Endometrium (tissue), 2 donors: ENCODE data around the gene TREH.
A peak's percentile ranks its signal among the peaks of the same experiment; 100 is the strongest.

Experiments used
- FAIRE-seq: peaks from 2 replicates; lab custom pipeline; 2012; peaks lifted over from hg19 to GRCh38; lab: Jason Lieb, UNC
- donor health status: control.
- donor health status: control.

Gene TREH

DNA sequence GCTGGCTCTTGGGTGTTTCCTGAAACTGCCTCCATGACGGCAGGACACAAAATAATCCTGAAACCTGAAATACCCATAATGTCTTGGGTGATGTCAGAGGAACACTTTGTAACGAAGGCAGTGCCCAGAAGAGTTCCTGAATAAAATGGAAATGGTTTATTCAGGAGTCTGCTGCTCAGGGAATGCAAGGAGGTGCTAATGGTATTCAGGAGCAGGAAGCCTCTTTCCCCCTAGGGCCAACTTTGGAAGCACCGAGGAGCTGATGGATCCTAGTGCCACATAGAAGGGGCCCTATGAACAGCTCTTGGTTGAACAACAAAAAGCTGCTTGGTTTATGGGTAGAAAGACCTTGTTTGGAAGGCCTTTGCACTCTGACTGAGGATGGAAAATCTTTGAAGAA is 15.5 kb downstream of the TREH start:
- FAIRE-seq: no peak

DNA sequence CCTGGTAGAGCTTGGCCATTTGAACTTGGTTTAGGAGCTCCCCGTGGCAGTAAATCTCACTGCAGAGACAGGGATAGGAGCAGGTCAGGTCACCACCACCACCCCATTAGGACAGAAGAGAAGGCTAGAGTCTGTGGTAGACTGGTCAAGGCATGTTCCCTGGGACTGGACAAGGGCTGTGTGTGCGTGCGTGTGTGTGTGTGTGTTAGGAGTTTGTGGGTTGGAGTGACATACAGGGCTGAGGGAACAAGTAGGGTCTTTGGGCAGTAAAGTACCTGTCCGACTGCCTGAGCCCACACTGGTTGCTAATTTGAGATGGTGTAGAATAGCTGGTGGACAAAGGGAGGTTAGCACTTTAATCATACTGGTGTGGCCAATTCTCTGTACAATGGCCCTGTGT is 16.1 kb downstream of the TREH start:
- no peak for FAIRE-seq

DNA sequence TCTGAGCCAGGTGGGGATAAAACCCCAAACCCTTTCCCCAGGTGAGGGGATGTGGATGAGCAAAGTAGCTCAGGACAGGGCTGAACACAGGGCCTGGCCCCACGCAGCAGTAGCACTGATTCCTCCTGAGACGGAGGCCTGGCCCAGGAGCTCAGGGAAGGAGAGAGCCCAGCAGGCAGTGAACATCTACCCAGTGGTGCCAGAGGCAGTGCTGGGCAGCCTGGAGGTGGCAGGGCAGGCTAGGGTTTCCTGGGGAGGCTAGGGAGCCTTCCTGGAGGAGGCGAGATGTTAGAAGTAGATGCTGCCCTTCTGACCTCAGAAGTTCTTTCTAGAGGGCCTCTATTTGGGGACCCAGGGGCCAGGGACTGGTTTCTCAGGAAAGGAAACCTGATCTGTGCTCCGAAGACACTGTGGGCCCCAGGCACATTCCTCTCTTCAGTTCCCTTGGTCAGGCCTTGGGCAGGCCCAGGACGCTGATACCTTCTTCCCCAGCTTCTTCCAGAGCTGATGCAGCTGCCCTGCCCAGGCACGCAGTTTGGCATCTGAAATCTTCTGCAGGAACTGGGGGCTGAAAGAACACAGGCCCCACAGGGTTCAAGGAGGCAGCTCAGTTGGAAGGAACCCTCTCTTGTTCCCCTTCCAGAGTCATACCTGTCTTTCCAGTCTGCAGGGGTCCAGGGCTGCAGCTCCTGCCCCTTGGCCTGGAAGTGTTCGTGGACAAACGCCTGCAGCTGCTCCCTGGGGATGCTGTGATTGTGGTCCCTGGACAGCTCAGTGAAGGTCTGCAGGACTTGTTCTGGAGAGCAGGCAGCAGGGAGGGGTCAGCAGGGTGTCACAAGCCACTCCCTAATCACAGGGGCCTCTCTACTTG is 16.8 kb downstream of the TREH start:
- no peak for FAIRE-seq

DNA sequence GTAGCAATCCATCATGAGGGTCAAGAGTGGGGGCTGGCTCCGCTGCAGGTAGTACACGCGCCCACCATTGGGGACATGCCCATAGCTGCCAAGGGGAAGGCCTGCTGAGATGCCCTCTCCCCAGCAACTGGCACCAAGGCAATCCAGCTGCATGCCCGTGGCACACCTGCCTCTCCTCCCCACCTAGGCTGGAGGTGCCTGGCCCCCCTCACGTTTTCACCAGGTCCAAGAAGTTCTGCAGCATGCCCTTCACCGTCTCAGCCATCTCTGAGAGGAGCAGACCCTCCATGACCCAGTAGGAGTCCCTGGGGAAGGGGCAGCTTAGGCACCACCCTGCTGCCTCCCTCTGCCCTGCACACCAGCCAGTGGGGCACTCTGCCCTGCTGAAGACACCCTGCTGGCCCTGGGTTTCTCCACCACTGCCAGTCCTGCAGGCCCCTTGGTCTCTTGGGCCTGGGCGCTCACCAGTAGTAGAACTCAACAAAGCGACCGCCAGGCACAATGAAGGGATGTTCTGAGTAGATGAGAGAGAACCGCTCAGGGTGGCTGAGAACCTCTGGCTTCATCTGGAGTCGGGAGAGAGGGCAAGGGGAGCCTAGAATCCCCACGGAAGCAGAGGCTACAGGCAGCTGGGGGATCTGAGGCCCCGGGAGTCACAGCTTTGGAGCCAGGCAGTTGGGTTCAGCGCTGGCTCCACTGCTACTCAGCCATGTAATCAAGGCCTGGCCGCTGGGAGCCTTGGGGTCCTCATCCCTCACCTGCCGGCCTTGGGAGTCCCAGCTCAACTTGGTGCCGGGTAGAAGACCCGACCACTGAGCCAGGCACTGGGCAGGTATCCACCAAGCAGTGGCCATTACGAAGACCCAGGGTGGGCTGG is 17.8 kb downstream of the TREH start:
- no peak for FAIRE-seq

DNA sequence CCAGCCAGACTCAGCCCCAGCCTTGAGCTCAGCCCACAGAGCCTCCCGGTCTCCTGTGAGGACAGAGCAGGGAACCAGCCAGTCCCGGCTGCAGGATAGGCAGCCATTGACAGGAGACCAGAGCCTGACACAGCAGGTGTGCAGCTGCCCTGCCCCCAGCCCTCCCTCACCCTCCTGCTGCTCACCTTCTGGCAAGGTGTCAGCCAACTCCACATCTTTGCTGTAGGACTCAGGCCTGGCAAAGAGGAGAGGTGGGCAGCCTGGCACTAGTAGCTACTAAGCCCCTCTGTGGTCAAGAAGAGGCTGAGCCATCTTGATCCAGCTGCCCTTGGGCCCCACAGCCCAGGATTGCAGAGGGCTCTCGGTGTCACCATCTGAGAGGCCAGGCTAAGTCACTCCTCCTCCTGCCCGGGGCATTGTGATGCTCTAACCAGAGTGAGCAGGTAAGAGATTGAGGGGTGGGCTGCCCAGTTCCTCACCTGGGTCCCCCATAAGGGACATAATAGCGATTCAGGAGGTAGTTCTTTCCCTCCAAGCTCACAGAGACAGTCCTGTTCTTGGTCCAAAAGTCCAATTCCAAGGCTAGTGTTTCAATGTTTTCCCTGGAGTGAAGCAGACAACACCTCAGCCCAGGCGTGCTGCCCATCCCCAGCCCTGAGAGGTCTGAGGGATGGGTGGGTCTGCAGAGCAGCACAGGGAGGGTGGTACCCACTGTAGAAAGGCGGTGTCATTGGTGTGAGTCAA is 18.6 kb downstream of the TREH start:
- no peak for FAIRE-seq

DNA sequence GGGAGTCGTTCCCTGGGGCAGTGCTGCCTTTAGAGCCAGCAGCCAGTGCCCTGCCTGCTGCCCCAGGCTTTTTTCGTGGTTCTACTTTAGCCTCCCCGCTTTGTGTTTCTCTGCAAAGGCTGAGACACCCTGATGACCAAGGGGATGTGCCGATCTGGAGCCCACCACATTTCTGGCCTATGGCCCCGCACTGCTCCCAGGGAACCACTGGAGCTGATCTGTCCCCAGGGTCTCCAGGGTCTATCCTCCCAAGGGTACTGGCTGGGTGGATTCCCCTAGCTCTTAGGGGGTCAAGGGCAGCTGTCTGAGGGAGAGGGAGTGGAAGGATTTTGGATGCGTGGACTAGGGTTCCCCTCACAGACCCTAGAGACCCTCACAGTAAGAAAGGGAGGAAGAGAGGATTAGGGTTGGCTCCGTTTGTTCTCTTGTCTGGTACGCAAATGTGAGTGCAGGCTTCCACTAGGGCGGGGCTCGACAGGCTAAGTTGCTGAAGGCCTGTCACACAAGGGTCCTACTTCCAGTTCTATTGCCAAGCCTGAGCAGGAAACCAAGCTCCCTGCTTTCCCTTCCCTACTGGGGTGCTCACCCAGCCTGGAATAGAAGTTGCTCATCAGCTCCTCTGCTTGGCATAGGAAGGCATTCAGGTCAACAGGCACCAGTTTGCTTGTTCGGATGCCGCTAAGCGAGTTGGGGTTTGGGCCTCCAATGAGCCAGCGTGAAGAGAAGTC is 19.3 kb downstream of the TREH start:
- FAIRE-seq: no peak

DNA sequence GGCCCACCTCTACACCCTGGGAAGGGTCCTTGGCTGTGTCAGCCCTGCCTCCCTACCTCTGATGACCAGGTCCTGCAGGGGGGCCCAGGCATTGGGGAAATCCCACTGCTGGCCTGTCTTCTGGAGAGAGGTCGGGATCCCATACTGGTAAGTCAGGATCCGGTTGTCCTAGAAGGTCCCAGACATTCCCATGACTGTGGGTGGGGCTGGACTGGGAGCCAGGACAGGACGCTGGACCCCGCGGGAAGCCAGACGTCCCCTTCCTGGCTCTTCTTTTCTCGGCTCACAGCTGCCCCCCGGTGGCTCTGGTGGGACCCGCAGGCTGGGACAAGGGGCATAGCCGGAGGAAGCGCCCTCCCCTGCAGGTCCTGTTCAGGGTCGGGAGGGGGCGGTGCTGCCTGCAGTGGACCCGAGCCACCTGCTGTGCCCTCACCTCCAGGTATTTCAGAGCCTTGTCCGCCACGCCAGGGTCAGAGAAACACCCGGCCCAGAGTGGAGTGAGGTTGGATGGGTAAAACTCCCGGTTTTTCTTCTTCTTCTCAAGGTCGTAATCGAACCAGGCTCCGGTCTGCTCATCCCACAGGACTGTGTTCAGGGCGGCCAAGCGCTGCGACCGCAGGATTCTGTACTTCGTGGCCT is 20.0 kb downstream of the TREH start:
- FAIRE-seq: peak; percentile 79

DNA sequence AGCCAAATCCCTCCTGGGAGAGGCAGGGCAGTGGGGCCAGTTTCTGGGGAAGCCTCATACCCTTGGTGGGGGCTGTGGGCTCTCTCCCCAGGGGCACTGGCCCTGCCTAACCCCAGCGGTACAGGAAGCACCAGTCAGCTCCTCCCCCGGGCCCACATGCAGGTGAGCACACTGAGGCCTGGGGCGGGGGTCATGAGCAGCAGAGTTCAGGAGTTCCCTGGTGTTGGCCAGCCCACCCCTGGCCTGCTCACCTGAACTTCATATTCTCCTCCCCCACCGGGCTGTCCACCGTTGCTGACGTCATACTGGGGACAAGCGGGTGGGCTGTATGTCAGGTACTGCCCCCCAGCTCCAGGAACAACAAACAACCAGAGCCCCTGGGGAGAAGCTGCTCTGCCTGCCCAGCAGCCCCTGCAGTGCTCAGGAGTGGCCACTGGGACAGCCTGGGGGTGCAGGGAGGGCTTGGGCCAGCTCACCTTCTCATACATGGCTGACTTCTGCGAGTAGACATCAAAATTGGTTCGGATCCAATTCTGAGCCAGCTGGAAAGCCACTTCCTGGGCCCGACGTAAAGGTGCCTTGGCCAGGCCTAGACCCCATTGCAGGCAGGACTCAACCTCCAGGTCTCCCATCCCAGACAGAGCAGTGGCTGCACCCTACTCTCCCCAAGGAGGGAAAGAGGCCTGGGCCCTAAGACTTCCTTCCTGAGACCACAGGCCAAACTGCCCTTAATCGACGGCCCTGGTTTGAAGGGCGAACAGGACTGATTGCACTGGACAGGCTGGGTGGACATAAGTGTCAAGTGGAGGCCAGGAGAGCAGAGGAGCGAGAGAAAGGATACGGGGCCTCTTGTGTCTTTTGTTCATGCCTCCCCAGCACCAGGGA is 20.8 kb downstream of the TREH start:
- FAIRE-seq: no peak

DNA sequence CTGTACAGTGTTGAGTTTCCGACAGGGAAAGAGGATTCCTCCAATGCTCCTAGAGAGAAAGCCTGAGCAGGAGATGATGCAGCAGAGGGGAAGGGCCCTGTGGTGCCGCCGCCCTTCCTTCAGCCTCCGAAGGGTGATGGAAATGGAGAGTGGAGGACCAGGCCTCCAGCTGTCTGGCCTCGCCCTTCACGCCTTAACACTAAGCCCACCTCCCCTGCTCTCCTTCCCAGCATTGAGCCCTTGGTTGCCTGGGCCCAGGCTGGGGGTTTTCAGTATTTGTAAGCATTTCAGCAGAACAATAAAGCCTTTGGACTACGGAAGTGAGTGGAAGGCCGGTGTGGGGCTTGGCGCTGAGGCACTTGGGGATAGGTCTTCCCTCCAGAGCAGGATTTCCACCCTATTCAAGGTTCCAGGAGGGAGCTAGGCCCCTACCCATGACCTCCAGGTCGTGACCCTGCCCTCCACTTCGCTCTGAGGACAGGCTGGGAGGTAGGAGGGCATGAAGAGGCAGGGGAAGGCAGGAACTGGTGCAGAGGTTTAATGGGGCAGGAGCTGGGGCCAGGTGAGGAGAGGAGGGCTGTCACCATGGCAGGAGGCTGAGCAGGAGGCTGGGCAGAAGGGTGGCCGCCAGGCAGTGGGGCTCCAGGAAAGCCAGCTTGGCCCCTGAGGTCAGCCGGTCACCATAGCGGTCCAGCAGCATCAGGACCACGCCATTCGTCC is 21.6 kb downstream of the TREH start:
- FAIRE-seq: no peak

DNA sequence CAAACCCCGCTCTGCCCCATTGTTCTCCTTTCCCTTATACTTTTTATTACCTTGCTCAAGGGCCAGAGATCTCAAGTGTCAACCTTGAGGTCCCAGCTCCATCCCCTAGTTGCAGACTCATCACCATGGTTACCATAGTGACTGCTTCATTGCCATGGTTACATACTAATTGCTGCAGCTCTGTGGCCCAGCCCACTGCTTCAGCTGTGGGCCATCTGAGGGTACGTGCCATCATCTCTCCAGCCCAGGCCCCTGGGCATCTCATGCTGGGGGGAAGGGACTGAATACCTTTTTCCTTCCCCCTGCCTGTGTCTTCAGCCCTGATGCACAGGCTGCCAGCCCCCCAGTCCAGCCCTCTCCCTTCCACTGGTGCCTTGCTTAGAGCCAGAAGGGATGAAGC is 22.2 kb downstream of the TREH start:
- FAIRE-seq: no peak

DNA sequence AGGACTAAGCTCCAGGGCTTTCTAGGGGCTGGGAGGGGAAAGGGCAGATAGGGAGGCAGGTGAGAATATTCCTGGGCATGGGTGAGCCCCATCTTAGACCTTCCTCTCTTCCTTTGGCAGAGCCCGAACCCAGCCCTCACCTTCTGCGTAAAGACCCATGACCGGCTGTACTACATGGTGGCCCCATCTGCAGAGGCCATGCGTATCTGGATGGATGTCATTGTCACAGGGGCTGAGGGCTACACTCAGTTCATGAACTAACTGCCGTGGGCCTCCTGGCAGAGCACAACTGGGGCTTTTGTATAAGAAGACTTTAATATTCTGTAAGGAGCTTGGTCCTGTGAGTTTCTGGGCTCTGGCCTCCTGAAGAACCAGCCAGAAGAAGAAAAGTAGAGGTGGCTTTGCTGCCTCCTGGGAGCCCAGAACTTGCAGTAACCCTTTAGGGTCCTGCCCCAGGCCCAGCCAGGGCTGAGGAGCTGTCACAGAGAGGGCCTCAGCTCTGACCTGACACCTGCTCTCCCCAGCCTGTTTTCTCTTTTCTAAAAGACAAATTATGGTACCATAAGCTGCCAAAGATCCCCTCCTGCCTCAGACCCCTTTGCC is 22.8 kb downstream of the TREH start:
- no peak for FAIRE-seq

DNA sequence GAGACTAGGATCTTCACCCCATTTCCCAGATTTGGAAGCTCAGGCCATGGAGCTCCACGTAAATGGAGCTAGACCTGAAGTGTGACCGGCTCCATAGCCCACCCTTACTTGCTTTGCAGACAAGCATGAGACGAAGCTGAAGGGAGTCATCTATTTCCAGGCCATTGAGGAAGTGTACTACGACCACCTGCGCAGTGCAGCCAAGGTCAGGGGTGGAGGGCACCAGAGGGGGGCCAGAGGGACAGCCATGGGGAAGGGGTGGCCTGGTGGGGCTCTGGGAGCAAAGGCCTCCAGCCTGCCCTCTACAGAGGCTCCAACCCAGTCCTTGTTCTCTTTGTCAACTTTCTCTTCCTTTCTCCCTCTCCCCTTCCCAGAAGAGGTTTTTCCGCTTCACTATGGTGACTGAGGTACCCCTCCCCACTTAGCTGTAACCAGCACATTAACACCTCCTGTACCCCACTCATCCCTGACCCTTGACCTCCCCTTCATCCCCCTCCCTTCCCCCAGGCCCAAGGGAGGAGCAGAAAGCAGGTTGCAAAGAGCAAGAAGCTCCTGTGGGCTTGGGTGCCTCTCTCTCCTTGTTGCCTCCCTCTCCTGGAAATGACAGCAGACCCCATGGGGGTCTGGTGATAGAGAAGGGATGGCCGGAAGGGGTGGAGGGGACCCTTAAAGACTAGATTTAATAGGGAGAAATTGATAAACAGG is 23.8 kb downstream of the TREH start:
- no peak for FAIRE-seq

DNA sequence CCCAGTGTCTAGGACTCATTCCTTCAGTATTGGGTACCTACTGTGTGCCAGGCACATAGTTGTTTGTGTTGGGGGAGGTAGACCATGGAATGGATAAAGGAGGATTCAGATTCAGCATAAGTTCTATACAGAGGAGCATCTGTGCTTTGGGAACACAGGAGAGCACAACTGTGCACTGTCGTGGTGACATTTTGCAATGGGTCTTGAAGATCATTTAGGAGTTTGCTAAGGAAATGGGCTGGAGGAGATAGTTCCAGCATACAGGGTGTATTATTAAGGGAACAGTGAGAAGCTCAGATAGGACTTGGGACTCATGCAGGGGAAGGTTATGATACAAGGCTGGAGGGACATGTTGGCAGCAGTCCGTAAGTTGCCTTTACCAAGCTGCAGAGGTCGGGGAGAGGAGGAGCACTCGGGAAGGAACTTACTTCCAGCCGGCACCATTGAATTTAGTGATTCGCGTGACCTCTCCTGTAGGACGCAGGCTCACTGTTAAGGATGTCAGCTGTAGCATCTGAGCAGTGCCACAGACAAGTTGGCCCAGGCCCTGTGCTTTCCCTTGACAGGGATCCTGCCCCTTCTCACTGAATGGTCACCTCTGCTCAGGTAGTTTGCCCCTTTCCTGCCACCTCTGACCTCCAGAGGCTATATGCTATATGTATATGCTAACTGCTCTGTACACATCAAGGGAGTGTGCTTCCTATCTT is 25.6 kb downstream of the TREH start:
- FAIRE-seq: no peak

DNA sequence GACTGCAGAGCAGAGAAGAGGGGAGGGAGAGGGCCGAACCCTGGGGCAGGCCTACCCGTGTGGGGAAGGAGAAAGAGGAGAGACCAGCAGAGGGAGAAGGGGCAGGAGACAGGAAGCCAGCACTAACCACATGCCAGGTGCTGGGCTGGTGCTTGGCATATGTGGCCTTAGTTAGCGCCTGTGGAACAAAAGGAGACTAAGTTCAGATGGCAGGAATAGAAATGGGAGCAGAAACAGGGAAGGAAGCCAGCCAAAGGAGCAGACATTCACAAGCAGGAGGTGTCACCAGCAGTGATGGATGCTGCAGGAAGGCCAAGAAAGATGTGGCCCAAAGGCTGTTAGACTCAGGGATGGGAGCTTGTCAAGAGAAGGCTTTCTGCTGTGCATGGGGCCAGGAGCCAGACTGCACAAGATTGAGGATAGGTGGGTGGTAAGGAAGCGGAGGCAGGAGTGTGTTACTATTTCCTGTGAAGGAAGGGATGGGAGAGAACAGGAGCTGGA is 26.7 kb downstream of the TREH start:
- FAIRE-seq: no peak

DNA sequence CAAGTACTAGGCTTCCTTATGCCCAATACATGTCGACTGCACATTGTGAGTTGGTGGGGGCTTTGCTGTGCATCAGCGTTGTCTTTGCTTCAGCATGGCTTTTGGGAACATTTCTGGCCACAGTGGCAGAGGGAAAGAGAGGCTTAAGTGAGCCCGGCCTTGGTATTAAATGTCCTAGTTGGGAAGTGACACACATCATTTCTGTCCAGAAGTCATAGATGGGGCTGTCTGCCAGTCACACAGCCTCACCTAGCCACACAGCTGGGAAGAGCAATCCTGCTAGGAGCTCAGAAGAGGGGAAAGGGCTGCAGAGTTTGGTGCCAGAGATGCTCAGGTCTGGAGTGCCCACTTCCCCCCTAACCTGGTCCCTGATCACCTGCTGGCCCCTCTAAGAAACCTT is 27.6 kb downstream of the TREH start:
- FAIRE-seq: no peak

DNA sequence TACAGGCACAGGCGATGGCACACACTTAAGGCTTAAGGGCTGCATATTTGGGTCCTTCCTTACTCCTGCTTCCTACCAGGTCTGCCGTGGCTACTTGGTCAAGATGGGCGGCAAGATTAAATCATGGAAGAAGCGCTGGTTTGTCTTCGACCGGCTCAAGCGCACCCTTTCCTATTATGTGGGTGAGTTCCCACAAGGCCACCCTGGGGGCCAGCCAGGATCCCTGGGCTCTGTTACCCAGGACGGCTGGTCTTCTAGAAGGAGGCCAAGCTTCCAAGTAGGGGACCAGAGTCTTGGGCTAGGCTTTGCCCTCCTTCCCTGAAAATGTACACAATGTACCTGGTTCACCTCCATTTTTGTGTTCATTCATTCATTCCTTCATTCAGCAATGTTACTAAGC is 29.1 kb downstream of the TREH start:
- no peak for FAIRE-seq

DNA sequence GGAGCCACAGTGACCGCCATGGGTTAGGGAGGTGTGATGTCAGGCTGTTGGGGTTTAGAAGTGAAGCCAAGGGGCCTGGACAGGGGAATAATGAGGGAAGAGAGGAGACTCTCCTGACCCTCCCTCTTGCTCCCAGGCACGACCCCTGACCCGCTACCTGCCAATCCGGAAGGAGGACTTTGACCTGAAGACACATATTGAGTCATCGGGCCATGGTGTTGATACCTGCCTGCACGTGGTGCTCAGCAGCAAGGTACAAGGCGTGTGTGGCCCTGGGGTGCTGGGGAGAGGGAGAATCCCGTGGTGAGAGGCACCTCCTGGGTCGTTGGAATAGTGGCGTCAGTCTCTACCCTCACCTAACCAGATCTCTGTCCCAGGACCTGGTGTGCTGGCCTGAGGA is 29.5 kb downstream of the TREH start:
- no peak for FAIRE-seq

DNA sequence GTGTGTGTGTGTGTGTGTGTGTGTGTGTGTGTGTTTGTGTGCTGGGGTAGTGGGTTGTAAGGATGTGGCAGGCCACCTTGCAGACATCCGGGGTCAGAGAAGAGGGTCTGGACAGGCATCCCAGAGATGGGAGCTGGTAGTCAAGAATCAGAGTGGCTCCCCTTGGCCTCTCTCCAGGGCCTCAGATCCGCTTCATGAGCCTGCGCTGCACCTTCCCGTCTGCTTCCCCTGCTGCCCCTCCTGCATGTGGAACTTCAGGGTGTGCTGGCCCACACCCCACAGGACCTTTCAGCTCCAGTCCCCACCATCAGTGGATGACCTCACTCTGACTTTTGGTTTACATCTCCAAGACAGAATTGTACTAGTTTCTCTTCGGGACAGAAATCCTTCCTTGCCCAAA is 31.2 kb downstream of the TREH start:
- FAIRE-seq: no peak
